Measurements from ENCODE around the gene SMAGP.

DNA sequence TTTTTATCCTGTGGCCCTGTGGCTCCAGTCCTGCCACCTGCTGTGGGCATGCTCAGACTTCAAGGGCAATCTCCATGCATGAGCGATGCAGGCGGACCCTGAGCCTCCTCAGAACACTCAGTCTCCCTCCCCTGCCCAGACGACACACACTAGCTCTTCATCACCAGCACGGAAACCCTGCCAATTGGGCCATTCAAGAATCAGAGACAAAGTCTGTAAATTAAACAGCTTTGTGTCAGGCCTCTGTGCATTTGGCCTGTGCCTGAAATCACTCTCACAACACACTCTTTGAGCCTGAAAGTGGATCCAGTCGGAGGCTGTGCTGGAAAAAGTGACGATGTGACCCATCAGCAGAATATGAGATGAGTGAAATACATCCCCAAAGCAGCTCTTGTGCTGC is 64.9 kb downstream of the SMAGP start:
- TF ChIP-seq POLR2A (IDR thresholded peaks at IDR 0.05; ENCODE audit: low read depth, low read length) (no peak), POLR2AphosphoS5 (IDR thresholded peaks at IDR 0.05; ENCODE audit: low read depth, low read length) (no peak), TAF1 (IDR thresholded peaks at IDR 0.05; ENCODE audit: borderline replicate concordance, low read depth, low read length) (no peak)

Data from GM12892 (cell line).